Fibroblast of mammary gland (primary cell): Measurements from ENCODE around the gene SHROOM2.

Source experiments
- DNase-seq: peaks from one replicate; pipeline ENCODE4 v3.0.0-alpha.2; 2010; ENCODE audit warnings: low read depth
- H3K4me3 ChIP-seq: 2 replicates; pipeline ENCODE4 v1.5.1; 2011; ENCODE audit warnings: low read depth, mild to moderate bottlenecking, low read length, moderate library complexity; ENCODE audit not compliant: control insufficient read depth
- CTCF ChIP-seq: conservative IDR thresholded peaks from 2 replicates; pipeline ENCODE4 v1.5.1; 2011; ENCODE audit warnings: low read depth, low read length, inconsistent platforms; ENCODE audit not compliant: control insufficient read depth, insufficient read depth

SHROOM2 gene

GRCh38 chrX:9880870-9881269 lies 94.6 kb downstream of the SHROOM2 start:
- no peak for TF ChIP-seq CTCF
- no peak overlapping the region for H3K4me3 ChIP-seq
- DNase-seq: no peak

GRCh38 chrX:9882669-9883446 lies 96.6 kb downstream of the SHROOM2 start:
- no peak for DNase-seq
- no peak overlapping the region for H3K4me3 ChIP-seq
- peak; percentile 5 for TF ChIP-seq CTCF

- H3K4me3 ChIP-seq: no peak overlapping the region
- DNase-seq: no peak
- no peak for TF ChIP-seq CTCF
Observed at GRCh38 chrX:9884031-9884779, 98.0 kb downstream of the SHROOM2 start.

GRCh38 chrX:9885150-9885549 lies 98.9 kb downstream of the SHROOM2 start:
- peak; percentile 64 for TF ChIP-seq CTCF
- peak; percentile 59 for DNase-seq
- no peak overlapping the region for H3K4me3 ChIP-seq

- DNase-seq: no peak
- H3K4me3 ChIP-seq: no peak overlapping the region
- no peak for TF ChIP-seq CTCF
Observed at GRCh38 chrX:9887659-9888297, 101.5 kb downstream of the SHROOM2 start.

GRCh38 chrX:9888953-9889470 lies 102.8 kb downstream of the SHROOM2 start:
- TF ChIP-seq CTCF: no peak
- no peak overlapping the region for H3K4me3 ChIP-seq
- no peak for DNase-seq
